OCI-LY1 (cell line): ENCODE data around the gene CPSF4L.

Experiments
- H2AFZ ChIP-seq: fragments of 200-600 bp; sonication (generic), shearing (Covaris generic); 2 replicates; pipeline ENCODE4 v1.6.0; 2014; ENCODE audit warnings: antibody characterized with exemption, mild to moderate bottlenecking, low read length
- H3F3A ChIP-seq: fragments of 200-600 bp; sonication (generic), shearing (Covaris generic); 2 replicates; pipeline ENCODE4 v1.6.0; 2014; ENCODE audit warnings: mild to moderate bottlenecking, antibody characterized with exemption, low read length, moderate library complexity; ENCODE audit not compliant: insufficient read depth
- H3K27ac ChIP-seq: fragments of 200-600 bp; sonication (generic); 2 replicates; pipeline ENCODE4 v1.5.1; 2014; ENCODE audit warnings: low read length, mixed run types, mild to moderate bottlenecking, low read depth; ENCODE audit not compliant: poor library complexity, severe bottlenecking
- H3K27me3 ChIP-seq: fragments of 200-600 bp; sonication (generic); 2 replicates; pipeline ENCODE4 v1.6.0; 2014; ENCODE audit warnings: antibody characterized with exemption, mild to moderate bottlenecking, low read length, moderate library complexity; ENCODE audit not compliant: insufficient read depth
- H3K36me3 ChIP-seq: fragments of 200-600 bp; sonication (generic); 2 replicates; pipeline ENCODE4 v1.6.1; 2014; ENCODE audit warnings: mild to moderate bottlenecking, antibody characterized with exemption, low read length, moderate library complexity, mixed read lengths; ENCODE audit not compliant: insufficient read depth
- H3K4me1 ChIP-seq: fragments of 200-600 bp; sonication (generic); 2 replicates; pipeline ENCODE4 v1.5.1; 2014; ENCODE audit warnings: mild to moderate bottlenecking, low read length, moderate library complexity; ENCODE audit not compliant: insufficient read depth, severe bottlenecking
- H3K4me2 ChIP-seq: fragments of 200-600 bp; sonication (generic), shearing (Covaris generic); 2 replicates; pipeline ENCODE4 v1.6.1; 2014; ENCODE audit warnings: low read length
- H3K4me3 ChIP-seq: fragments of 200-600 bp; sonication (generic); 2 replicates; pipeline ENCODE4 v1.5.1; 2014; ENCODE audit warnings: low read length, low read depth, mild to moderate bottlenecking, mixed read lengths; ENCODE audit not compliant: poor library complexity, severe bottlenecking
- H3K79me2 ChIP-seq: fragments of 200-600 bp; shearing (Covaris generic); 2 replicates; pipeline ENCODE4 v1.6.1; 2016; ENCODE audit warnings: mixed run types, low read length, mixed read lengths; ENCODE audit not compliant: insufficient read depth
- H3K9ac ChIP-seq: fragments of 200-600 bp; sonication (generic), shearing (Covaris generic); 2 replicates; pipeline ENCODE4 v1.6.1; 2014; ENCODE audit warnings: mild to moderate bottlenecking, low read length, mixed read lengths
- H3K9me2 ChIP-seq: fragments of 200-600 bp; sonication (generic), shearing (Covaris generic); 2 replicates; pipeline ENCODE4 v1.6.1; 2014; ENCODE audit warnings: low read depth, mild to moderate bottlenecking, low read length, mixed read lengths
- H3K9me3 ChIP-seq: fragments of 200-600 bp; shearing (Covaris generic); 2 replicates; pipeline ENCODE4 v1.6.1; 2014; ENCODE audit warnings: low read length, mixed read lengths
- H4K20me1 ChIP-seq: fragments of 200-600 bp; sonication (generic), shearing (Covaris generic); 2 replicates; pipeline ENCODE4 v1.6.0; 2016; ENCODE audit warnings: mild to moderate bottlenecking, low read length; ENCODE audit not compliant: insufficient read depth
- EZH2 ChIP-seq: fragments of 200-600 bp; sonication (generic), shearing (Covaris generic); IDR thresholded peaks from 2 replicates; pipeline ENCODE4 v1.8.0; 2017; ENCODE audit warnings: borderline replicate concordance, mixed run types, mild to moderate bottlenecking, antibody characterized with exemption, low read length, moderate library complexity, mixed read lengths
- TF ChIP-seq, protein P1 (sequence below): fragments of 200-600 bp; sonication (generic), shearing (Covaris generic); IDR thresholded peaks from 2 replicates; pipeline ENCODE4 v1.5.1; 2017; ENCODE audit warnings: mild to moderate bottlenecking, antibody characterized with exemption, low read length, moderate library complexity, mixed read lengths

Gene CPSF4L

DNA sequence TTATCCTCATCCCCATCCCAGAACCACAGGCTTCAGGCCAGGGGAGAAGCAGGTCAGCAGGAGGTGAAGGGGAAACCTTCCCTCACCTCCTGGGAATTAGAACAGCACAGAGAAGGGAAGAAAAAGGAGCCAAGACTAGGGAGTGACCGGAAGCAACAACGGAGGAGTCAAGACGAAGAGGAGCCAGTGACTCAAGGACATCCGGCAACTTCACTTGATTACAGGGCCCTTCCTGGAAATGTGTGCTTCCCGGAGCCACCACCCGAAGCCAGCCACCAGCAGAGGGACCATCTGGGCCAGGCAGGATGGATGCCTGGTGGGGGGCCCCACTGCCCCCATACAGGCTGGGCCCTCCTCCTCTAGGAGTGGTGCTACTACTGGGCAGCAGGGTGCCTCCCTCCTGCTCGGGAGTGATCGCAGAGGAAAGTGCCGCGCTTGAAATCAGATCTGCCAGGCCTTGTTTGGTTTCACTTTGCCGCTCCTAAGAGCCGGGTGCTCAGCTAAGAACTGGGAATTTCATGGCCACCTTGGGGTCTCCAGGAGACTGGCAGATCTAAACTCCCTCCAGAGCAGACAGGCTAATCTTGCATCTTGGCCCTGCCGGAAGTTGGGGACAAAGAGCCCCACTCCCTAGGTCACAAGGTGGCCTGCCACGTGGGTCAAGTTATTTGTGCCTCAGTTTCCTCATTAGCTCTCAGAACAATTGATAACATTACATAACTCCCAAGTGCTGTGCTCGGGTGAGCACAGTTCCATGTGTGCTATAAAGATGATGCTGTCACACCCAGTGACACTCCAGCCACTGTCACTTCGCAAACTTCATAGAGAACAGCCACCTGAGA is 43.5 kb upstream of the CPSF4L start:
- no peak overlapping the region for H3K4me3 ChIP-seq
- H3K36me3 ChIP-seq, result no peaks in the 10 kb centered on the region
- no peaks in the 10 kb centered on the region for H3K4me1 ChIP-seq
- H3F3A ChIP-seq, result no peaks in the 10 kb centered on the region
- no peak for TF ChIP-seq EZH2
- TF ChIP-seq, protein P1, sequence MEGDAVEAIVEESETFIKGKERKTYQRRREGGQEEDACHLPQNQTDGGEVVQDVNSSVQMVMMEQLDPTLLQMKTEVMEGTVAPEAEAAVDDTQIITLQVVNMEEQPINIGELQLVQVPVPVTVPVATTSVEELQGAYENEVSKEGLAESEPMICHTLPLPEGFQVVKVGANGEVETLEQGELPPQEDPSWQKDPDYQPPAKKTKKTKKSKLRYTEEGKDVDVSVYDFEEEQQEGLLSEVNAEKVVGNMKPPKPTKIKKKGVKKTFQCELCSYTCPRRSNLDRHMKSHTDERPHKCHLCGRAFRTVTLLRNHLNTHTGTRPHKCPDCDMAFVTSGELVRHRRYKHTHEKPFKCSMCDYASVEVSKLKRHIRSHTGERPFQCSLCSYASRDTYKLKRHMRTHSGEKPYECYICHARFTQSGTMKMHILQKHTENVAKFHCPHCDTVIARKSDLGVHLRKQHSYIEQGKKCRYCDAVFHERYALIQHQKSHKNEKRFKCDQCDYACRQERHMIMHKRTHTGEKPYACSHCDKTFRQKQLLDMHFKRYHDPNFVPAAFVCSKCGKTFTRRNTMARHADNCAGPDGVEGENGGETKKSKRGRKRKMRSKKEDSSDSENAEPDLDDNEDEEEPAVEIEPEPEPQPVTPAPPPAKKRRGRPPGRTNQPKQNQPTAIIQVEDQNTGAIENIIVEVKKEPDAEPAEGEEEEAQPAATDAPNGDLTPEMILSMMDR, result no peak
- no peak overlapping the region for H3K4me2 ChIP-seq
- no peaks in the 10 kb centered on the region for H3K9me3 ChIP-seq
- H4K20me1 ChIP-seq, result no peaks in the 10 kb centered on the region
- H3K9me2 ChIP-seq, result no peaks in the 10 kb centered on the region
- no peaks in the 10 kb centered on the region for H3K79me2 ChIP-seq
- no peak overlapping the region for H2AFZ ChIP-seq
- H3K9ac ChIP-seq, result no peak overlapping the region
- no peaks in the 10 kb centered on the region for H3K27me3 ChIP-seq
- no peak overlapping the region for H3K27ac ChIP-seq

DNA sequence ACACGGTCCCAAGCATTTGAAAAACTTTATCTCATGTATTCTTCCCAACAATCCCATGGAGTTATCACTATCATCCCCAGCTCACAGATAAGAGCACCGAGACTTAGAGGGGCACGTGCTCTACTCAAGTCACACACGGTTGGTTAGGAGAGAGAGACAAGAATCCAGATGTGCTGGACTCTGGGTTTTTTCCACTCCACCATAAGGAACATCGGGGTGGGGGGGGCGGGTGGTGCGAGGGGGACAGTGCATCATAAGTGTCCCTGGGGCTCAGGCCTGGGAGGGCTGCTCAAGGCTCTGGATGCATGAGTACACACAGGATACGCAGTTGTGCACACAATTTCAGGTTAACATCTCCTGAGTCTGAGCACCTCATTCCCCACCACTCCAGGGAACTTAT is 42.8 kb upstream of the CPSF4L start:
- Histone ChIP-seq H3K79me2 (no peaks in the 10 kb centered on the region), H3K9me2 (no peaks in the 10 kb centered on the region), H3K4me3 (no peak overlapping the region), H3K4me2 (no peak overlapping the region), H3K27me3 (no peaks in the 10 kb centered on the region), H2AFZ (no peak overlapping the region), H3K9ac (no peak overlapping the region), H3K36me3 (no peaks in the 10 kb centered on the region), H3F3A (no peaks in the 10 kb centered on the region), H3K27ac (no peak overlapping the region), H3K4me1 (no peaks in the 10 kb centered on the region), H4K20me1 (no peaks in the 10 kb centered on the region), H3K9me3 (no peaks in the 10 kb centered on the region)
- TF ChIP-seq, protein P1, result no peak
- no peak for TF ChIP-seq EZH2

DNA sequence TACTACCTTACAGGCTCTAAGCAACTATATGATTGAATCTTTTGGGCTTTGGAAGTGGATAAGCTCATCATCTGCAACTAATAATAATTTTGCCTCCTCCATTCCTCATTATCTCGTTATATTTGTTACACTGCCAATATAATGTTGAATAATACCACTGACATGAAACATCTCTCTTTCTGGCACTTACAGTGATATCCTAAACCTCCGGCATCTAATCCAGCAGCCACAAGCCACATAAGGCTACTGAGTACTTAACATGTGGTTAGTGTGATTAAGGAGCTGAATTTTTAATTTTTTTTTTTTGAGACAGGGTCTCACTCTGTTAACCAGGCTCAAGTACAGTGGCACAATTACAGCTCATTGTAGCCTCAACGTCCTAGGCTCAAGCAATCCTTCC is 40.5 kb upstream of the CPSF4L start:
- Histone ChIP-seq H3K27ac (no peak overlapping the region), H3K36me3 (no peaks in the 10 kb centered on the region), H3K9ac (no peak overlapping the region), H3K4me1 (no peaks in the 10 kb centered on the region), H3K4me2 (no peak overlapping the region), H3K9me2 (no peaks in the 10 kb centered on the region), H3K4me3 (no peak overlapping the region), H3K9me3 (no peaks in the 10 kb centered on the region), H4K20me1 (no peaks in the 10 kb centered on the region), H2AFZ (no peak overlapping the region), H3K27me3 (0 out of 2 replicates have a peak, but pooled peaks cover 5% of the 10 kb centered on the region), H3F3A (no peaks in the 10 kb centered on the region), H3K79me2 (no peaks in the 10 kb centered on the region)
- TF ChIP-seq, protein P1, result no peak
- no peak for TF ChIP-seq EZH2
